ENCODE measurements around the gene XPC.

The XPC gene

GRCh38 chr3:14147617-14148016 lies 30.8 kb downstream of the XPC start:
- no peak for DNase-seq (ENCODE audit: low read depth)

- DNase-seq (ENCODE audit: low read depth): no peak
These were observed 31.4 kb downstream of the XPC start for GRCh38 chr3:14147066-14147435.

- no peak for DNase-seq (ENCODE audit: low read depth)
These were observed 31.9 kb downstream of the XPC start for GRCh38 chr3:14146381-14147065.

- no peak for DNase-seq (ENCODE audit: low read depth)
These were observed 32.6 kb downstream of the XPC start for GRCh38 chr3:14145670-14146380.

GRCh38 chr3:14145236-14145635 lies 33.2 kb downstream of the XPC start:
- DNase-seq (ENCODE audit: low read depth): peak; percentile 44

- DNase-seq (ENCODE audit: low read depth): peak; percentile 99
These were observed 33.9 kb downstream of the XPC start for GRCh38 chr3:14144423-14145075.

- DNase-seq (ENCODE audit: low read depth): peak; percentile 97
These were observed 34.9 kb downstream of the XPC start for GRCh38 chr3:14143271-14144225.

GRCh38 chr3:14142567-14143270 lies 35.7 kb downstream of the XPC start:
- no peak for DNase-seq (ENCODE audit: low read depth)

- DNase-seq (ENCODE audit: low read depth): no peak
These were observed 36.6 kb downstream of the XPC start for GRCh38 chr3:14141602-14142341.

- no peak for DNase-seq (ENCODE audit: low read depth)
These were observed 37.3 kb downstream of the XPC start for GRCh38 chr3:14141144-14141543.

- DNase-seq (ENCODE audit: low read depth): no peak
These were observed 37.7 kb downstream of the XPC start for GRCh38 chr3:14140668-14141067.

GRCh38 chr3:14139771-14140170 lies 38.6 kb downstream of the XPC start:
- peak; percentile 45 for DNase-seq (ENCODE audit: low read depth)

GRCh38 chr3:14138878-14139655 lies 39.3 kb downstream of the XPC start:
- no peak for DNase-seq (ENCODE audit: low read depth)

- no peak for DNase-seq (ENCODE audit: low read depth)
These were observed 40.1 kb downstream of the XPC start for GRCh38 chr3:14138109-14138877.

GRCh38 chr3:14137445-14137844 lies 41.0 kb downstream of the XPC start:
- DNase-seq (ENCODE audit: low read depth): no peak

GRCh38 chr3:14137004-14137403 lies 41.4 kb downstream of the XPC start:
- DNase-seq (ENCODE audit: low read depth): no peak

GRCh38 chr3:14135581-14135980 lies 42.8 kb downstream of the XPC start:
- DNase-seq (ENCODE audit: low read depth): no peak

- DNase-seq (ENCODE audit: low read depth): no peak
These were observed 44.1 kb downstream of the XPC start for GRCh38 chr3:14134291-14134690.

- no peak for DNase-seq (ENCODE audit: low read depth)
These were observed 44.5 kb downstream of the XPC start for GRCh38 chr3:14133876-14134275.
